Non-pigmented ciliary epithelial cell (primary cell): ENCODE results near the gene FKBP9.
"Not testable (repeated sequence)": the region's sequence is repeated elsewhere in the genome, so short reads cannot be mapped to it uniquely, and the experiment has no call there.

ENCODE experiments used
- DNase-seq: peaks from one replicate; pipeline ENCODE4 v3.0.0-alpha.2; 2010; ENCODE audit warnings: low read depth

The FKBP9 gene

GRCh38 chr7:32952876-32953275, 4.4 kb upstream of the FKBP9 start:
- DNase-seq, result no peak

GRCh38 chr7:32958046-32959025, 1.1 kb downstream of the FKBP9 start:
- DNase-seq, result no peak

GRCh38 chr7:32963880-32964301, 6.7 kb downstream of the FKBP9 start:
- not testable (repeated sequence) for DNase-seq

GRCh38 chr7:32964461-32965159, 7.4 kb downstream of the FKBP9 start:
- not testable (repeated sequence) for DNase-seq

- DNase-seq, result not testable (repeated sequence)
These were observed 9.4 kb downstream of the FKBP9 start for GRCh38 chr7:32966489-32967267.

- not testable (repeated sequence) for DNase-seq
These were observed 10.0 kb downstream of the FKBP9 start for GRCh38 chr7:32967268-32967582.

GRCh38 chr7:32971967-32972366, 14.7 kb downstream of the FKBP9 start:
- not testable (repeated sequence) for DNase-seq

- not testable (repeated sequence) for DNase-seq
These were observed 19.9 kb downstream of the FKBP9 start for GRCh38 chr7:32977159-32977558.

- DNase-seq, result not testable (repeated sequence)
These were observed 22.0 kb downstream of the FKBP9 start for GRCh38 chr7:32979246-32979645.

- DNase-seq, result not testable (repeated sequence)
These were observed 22.7 kb downstream of the FKBP9 start for GRCh38 chr7:32979902-32980301.

- not testable (repeated sequence) for DNase-seq
These were observed 30.9 kb downstream of the FKBP9 start for GRCh38 chr7:32988148-32988547.

- DNase-seq, result not testable (repeated sequence)
These were observed 33.9 kb downstream of the FKBP9 start for GRCh38 chr7:32991068-32991585.

GRCh38 chr7:32991975-32992700, 34.9 kb downstream of the FKBP9 start:
- DNase-seq, result not testable (repeated sequence)

GRCh38 chr7:32992750-32993149, 35.5 kb downstream of the FKBP9 start:
- not testable (repeated sequence) for DNase-seq

GRCh38 chr7:32997956-32998355, 40.7 kb downstream of the FKBP9 start:
- DNase-seq, result not testable (repeated sequence)

GRCh38 chr7:32998361-32999171, 41.3 kb downstream of the FKBP9 start:
- DNase-seq, result peak; percentile 53

GRCh38 chr7:32999380-32999779, 42.1 kb downstream of the FKBP9 start:
- DNase-seq, result not testable (repeated sequence)

GRCh38 chr7:33003111-33003510, 45.9 kb downstream of the FKBP9 start:
- not testable (repeated sequence) for DNase-seq

GRCh38 chr7:33004104-33004616, 46.9 kb downstream of the FKBP9 start:
- not testable (repeated sequence) for DNase-seq

- DNase-seq, result not testable (repeated sequence)
These were observed 48.0 kb downstream of the FKBP9 start for GRCh38 chr7:33005193-33005592.
